Measurements from ENCODE around the gene DHRS7.
A peak's percentile ranks its signal among the peaks of the same experiment; 100 is the strongest.

Gene DHRS7

GRCh38 chr14:60164712-60165546 lies at the start of gene DHRS7:
DHRS7 (minus strand) TSS chr14:60165398; CDS start chr14:60165309, 89 bp downstream.
- DNase-seq: peak; percentile 71

GRCh38 chr14:60214415-60215126 lies 49.4 kb upstream of the DHRS7 start:
- no peak for DNase-seq

GRCh38 chr14:60214003-60214402 lies 48.8 kb upstream of the DHRS7 start:
- DNase-seq: no peak

GRCh38 chr14:60212503-60213371 lies 47.5 kb upstream of the DHRS7 start:
- DNase-seq: no peak

- no peak for DNase-seq
These were observed 46.0 kb upstream of the DHRS7 start for GRCh38 chr14:60211153-60211552.

- DNase-seq: no peak
These were observed 45.5 kb upstream of the DHRS7 start for GRCh38 chr14:60210703-60211102.

- no peak for DNase-seq
These were observed 41.8 kb upstream of the DHRS7 start for GRCh38 chr14:60206837-60207533.

GRCh38 chr14:60206249-60206670 lies 41.1 kb upstream of the DHRS7 start:
- no peak for DNase-seq

GRCh38 chr14:60204843-60205774 lies 39.9 kb upstream of the DHRS7 start:
- no peak for DNase-seq

- no peak for DNase-seq
These were observed 39.1 kb upstream of the DHRS7 start for GRCh38 chr14:60204104-60204842.

GRCh38 chr14:60199321-60199720 lies 34.1 kb upstream of the DHRS7 start:
- no peak for DNase-seq

- DNase-seq: no peak
These were observed 32.6 kb upstream of the DHRS7 start for GRCh38 chr14:60197629-60198303.

- DNase-seq: no peak
These were observed 31.1 kb upstream of the DHRS7 start for GRCh38 chr14:60196291-60196690.

GRCh38 chr14:60195179-60195810 lies 30.1 kb upstream of the DHRS7 start:
- no peak for DNase-seq

GRCh38 chr14:60189923-60190840 lies 25.0 kb upstream of the DHRS7 start:
- no peak for DNase-seq

GRCh38 chr14:60188696-60189095 lies 23.5 kb upstream of the DHRS7 start:
- no peak for DNase-seq

GRCh38 chr14:60188115-60188514 lies 22.9 kb upstream of the DHRS7 start:
- DNase-seq: no peak

- DNase-seq: no peak
These were observed 19.8 kb upstream of the DHRS7 start for GRCh38 chr14:60184905-60185555.

All from 8988T (cell line).